ENCODE data around the gene NEUROG3.

NEUROG3 gene

GRCh38 chr10:69580435-69580834 is 7.2 kb upstream of the NEUROG3 start:
- H3K9me2 ChIP-seq (ENCODE audit: low read depth, low read length) = no peaks in the 10 kb centered on the region
- H3K9ac ChIP-seq (ENCODE audit: low read length) = no peak overlapping the region
- no peak overlapping the region for H3K4me3 ChIP-seq (ENCODE audit: low read depth, low read length, poor library complexity, severe bottlenecking)
- H3K4me2 ChIP-seq (ENCODE audit: low read length) = no peak overlapping the region
- TF ChIP-seq EZH2 (IDR thresholded peaks at IDR 0.05; ENCODE audit: borderline replicate concordance, low read length) = no peak
- no peaks in the 10 kb centered on the region for H3F3A ChIP-seq (ENCODE audit: insufficient read depth, low read length)
- H4K20me1 ChIP-seq (ENCODE audit: insufficient read depth, low read length) = no peaks in the 10 kb centered on the region
- no peak overlapping the region for H2AFZ ChIP-seq (ENCODE audit: low read length)
- no peaks in the 10 kb centered on the region for H3K4me1 ChIP-seq (ENCODE audit: insufficient read depth, low read length, severe bottlenecking)
- no peaks in the 10 kb centered on the region for H3K36me3 ChIP-seq (ENCODE audit: insufficient read depth, low read length)
- H3K79me2 ChIP-seq (ENCODE audit: insufficient read depth, low read length) = no peaks in the 10 kb centered on the region
- H3K27me3 ChIP-seq (ENCODE audit: insufficient read depth, low read length) = no peaks in the 10 kb centered on the region
- H3K27ac ChIP-seq (ENCODE audit: low read depth, low read length, poor library complexity, severe bottlenecking) = no peak overlapping the region
- H3K9me3 ChIP-seq (ENCODE audit: low read length) = no peaks in the 10 kb centered on the region

- H3K9me3 ChIP-seq (ENCODE audit: low read length) = no peaks in the 10 kb centered on the region
- H2AFZ ChIP-seq (ENCODE audit: low read length) = no peak overlapping the region
- H3F3A ChIP-seq (ENCODE audit: insufficient read depth, low read length) = no peaks in the 10 kb centered on the region
- H3K36me3 ChIP-seq (ENCODE audit: insufficient read depth, low read length) = no peaks in the 10 kb centered on the region
- TF ChIP-seq CTCF (IDR thresholded peaks at IDR 0.05; ENCODE audit: low read length) (no peak), EZH2 (IDR thresholded peaks at IDR 0.05; ENCODE audit: borderline replicate concordance, low read length) (no peak)
- no peak overlapping the region for H3K27ac ChIP-seq (ENCODE audit: low read depth, low read length, poor library complexity, severe bottlenecking)
- H3K27me3 ChIP-seq (ENCODE audit: insufficient read depth, low read length) = no peaks in the 10 kb centered on the region
- H3K79me2 ChIP-seq (ENCODE audit: insufficient read depth, low read length) = no peaks in the 10 kb centered on the region
- H3K9me2 ChIP-seq (ENCODE audit: low read depth, low read length) = no peaks in the 10 kb centered on the region
- H3K9ac ChIP-seq (ENCODE audit: low read length) = no peak overlapping the region
- H4K20me1 ChIP-seq (ENCODE audit: insufficient read depth, low read length) = no peaks in the 10 kb centered on the region
- no peak overlapping the region for H3K4me3 ChIP-seq (ENCODE audit: low read depth, low read length, poor library complexity, severe bottlenecking)
- H3K4me2 ChIP-seq (ENCODE audit: low read length) = no peak overlapping the region
- no peaks in the 10 kb centered on the region for H3K4me1 ChIP-seq (ENCODE audit: insufficient read depth, low read length, severe bottlenecking)
Observed at GRCh38 chr10:69579464-69580060, 6.3 kb upstream of the NEUROG3 start.

GRCh38 chr10:69578508-69578991 is 5.3 kb upstream of the NEUROG3 start:
- H3K9me3 ChIP-seq (ENCODE audit: low read length) = no peaks in the 10 kb centered on the region
- no peaks in the 10 kb centered on the region for H3K36me3 ChIP-seq (ENCODE audit: insufficient read depth, low read length)
- TF ChIP-seq EZH2 (IDR thresholded peaks at IDR 0.05; ENCODE audit: borderline replicate concordance, low read length) = no peak
- no peak for TF ChIP-seq CTCF (IDR thresholded peaks at IDR 0.05; ENCODE audit: low read length)
- H3K4me2 ChIP-seq (ENCODE audit: low read length) = no peak overlapping the region
- no peaks in the 10 kb centered on the region for H3K4me1 ChIP-seq (ENCODE audit: insufficient read depth, low read length, severe bottlenecking)
- H4K20me1 ChIP-seq (ENCODE audit: insufficient read depth, low read length) = no peaks in the 10 kb centered on the region
- H3K9me2 ChIP-seq (ENCODE audit: low read depth, low read length) = no peaks in the 10 kb centered on the region
- no peak overlapping the region for H3K9ac ChIP-seq (ENCODE audit: low read length)
- no peak overlapping the region for H3K4me3 ChIP-seq (ENCODE audit: low read depth, low read length, poor library complexity, severe bottlenecking)
- no peak overlapping the region for H3K27ac ChIP-seq (ENCODE audit: low read depth, low read length, poor library complexity, severe bottlenecking)
- H2AFZ ChIP-seq (ENCODE audit: low read length) = no peak overlapping the region
- H3K79me2 ChIP-seq (ENCODE audit: insufficient read depth, low read length) = no peaks in the 10 kb centered on the region
- no peaks in the 10 kb centered on the region for H3F3A ChIP-seq (ENCODE audit: insufficient read depth, low read length)
- H3K27me3 ChIP-seq (ENCODE audit: insufficient read depth, low read length) = no peaks in the 10 kb centered on the region

All from OCI-LY1 (cell line).